Stimulated activated CD4-positive, alpha-beta T cell treated with anti-CD3 and anti-CD28 coated beads, Interleukin-1b, Interleukin-23, amount 100 ng/mL, for 1 hour (primary cell): Measurements from ENCODE around the gene FGR.

Experiments used
- DNase-seq, 2 donors: peaks; one replicate each; pipeline ENCODE4 v3.0.0-alpha.2; 2020; ENCODE audit warnings: low read depth in 2 of 2

The FGR gene

GRCh38 chr1:27588256-27589232, 46.4 kb downstream of the FGR start:
- no peak for DNase-seq

GRCh38 chr1:27585684-27586083, 49.3 kb downstream of the FGR start:
- no peak for DNase-seq

DNA sequence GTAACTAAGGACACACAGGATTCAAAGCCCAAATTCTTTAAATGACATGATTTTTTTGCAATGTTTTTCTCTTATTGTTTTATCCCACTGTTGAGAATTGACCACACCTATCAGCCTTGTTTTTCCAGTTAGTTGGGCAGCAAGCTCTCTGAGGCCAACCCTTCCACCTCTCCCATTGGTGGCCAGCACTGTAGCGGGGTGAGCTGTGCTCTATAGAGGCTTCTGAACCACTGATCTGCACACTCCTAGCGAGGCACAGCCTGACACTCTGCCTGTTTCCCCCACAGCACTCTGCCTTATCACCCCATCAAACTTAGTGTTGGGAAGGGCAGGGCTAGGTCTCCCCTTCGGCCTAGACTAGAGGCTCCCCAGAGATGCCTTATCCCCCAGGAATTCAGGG, 50.5 kb downstream of the FGR start:
- no peak for DNase-seq

- DNase-seq = no peak
Observed at GRCh38 chr1:27583479-27583878, 51.5 kb downstream of the FGR start.

GRCh38 chr1:27581823-27582243, 53.2 kb downstream of the FGR start:
- no peak for DNase-seq

DNA sequence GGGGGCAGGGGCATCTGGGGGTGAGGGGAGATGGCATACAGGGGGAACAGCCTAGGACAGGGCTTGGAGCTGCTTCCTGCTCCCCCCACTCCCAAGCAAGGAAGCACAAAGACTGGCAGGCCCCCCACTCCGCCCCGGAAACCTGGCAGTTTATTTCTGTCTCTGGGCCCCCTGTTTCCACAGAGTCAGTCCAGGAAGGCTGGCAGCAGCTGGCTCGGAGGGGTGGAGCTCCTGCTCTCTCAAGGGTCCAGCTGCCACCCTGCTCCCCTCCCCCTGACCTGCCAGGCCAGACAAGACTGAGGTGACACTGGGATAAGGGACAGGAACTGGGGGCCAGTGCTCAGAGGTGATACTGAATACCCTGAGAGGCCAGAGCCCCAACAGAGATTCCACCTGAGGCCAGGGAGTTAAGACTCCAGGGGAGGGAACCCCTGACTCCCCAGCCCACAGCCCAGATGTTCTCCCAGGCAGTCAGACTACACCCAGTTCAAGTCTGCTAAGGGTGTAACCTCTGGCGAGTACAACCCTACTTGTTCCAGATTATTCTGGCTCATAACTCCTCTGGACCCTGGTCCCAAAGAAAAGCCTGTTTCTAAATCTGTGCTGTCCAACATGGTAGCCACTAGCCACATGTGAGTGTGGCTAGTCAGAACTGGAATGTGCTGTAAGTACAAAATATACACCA, 57.3 kb downstream of the FGR start:
- DNase-seq = no peak

DNA sequence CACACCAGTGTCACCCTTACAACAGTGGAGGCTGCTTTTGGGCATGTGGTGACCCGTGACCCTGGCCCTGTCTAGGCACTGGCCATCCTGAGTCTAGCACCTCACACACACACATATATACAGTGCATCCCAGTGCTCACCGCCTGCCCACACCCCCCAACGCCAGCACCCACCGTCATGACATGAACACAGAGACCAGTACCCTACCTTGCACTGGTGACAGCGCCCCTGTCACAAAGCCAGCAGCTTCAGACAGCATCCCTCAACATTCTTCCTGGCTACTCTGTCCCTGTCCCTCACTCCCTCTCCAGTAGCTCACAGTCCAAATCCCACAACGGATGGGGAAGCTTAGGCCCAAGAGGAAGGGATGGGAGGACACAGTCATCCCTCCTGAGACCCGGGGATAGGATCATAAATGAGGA, 58.2 kb downstream of the FGR start:
- DNase-seq = no peak

- DNase-seq = no peak
Observed at GRCh38 chr1:27575840-27576331, 59.1 kb downstream of the FGR start.

GRCh38 chr1:27574871-27575831, 59.8 kb downstream of the FGR start:
- no peak for DNase-seq

DNA sequence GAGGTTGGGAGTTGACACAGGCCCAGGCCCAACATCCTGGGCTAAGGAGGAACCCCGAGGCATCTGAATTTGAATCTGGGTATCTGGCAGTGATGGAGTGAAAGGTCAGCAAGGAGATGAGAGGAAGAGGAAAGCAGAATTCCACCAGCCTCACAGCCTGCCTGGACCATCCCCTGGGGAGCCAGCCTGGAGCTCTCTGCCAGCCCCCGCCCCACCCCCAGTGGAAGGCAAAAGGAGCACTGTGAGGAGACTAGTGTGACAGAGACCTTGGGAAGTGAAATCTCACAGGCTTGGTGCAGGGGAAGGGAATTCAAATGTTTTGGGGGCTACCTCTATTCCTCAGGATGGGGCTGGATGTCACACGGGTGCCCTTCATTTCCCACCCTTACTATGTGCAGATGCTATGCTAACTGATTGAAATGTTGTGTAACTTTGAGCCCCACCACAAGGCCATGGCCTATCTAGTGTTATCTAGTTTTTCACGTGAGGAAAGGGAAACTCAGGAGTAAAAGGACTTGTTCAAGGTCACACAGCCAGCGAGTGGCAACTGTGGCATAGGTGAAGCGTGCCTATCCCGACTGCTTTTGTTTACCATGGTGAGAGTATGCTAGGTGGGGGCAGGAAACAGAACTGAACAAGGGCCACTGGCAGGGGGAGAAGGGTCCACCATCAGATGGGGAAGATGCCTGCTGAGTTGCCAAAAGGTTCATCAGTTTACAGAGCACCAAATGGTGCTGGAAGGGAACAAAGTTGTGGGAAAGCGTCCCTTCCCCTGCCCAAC, 60.8 kb downstream of the FGR start:
- DNase-seq = no peak

- no peak for DNase-seq
Observed at GRCh38 chr1:27572679-27573426, 62.1 kb downstream of the FGR start.

GRCh38 chr1:27572019-27572678, 62.8 kb downstream of the FGR start:
- DNase-seq = no peak

DNA sequence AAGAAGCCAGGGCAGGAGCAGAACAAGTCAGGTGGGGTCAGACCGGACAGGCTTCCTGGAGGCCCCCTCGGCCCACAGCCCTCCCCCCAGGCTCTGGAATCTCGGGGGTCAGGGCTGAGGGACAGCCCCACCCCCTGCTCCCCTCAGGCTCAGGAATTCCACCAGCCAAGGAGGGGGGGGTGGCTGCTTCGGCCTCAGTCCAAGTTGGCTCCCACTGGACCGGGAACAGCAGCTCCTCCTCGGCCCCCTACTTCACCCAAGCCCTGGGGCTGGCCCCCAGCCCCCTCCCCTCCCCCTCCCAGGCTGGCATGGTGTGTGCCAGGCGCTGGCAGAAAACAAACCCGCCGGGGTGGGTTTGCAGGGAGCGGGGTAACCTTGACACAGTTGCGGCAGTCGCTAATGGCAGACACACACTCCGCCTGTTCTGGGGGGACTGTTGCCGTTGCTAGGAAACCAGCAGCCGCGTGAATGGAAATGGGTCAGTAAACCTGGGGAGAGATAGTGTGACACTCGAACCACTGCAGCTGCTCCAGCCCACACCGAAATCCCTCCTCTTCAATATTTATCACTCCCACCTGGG, 63.5 kb downstream of the FGR start:
- no peak for DNase-seq

GRCh38 chr1:27570784-27571183, 64.2 kb downstream of the FGR start:
- DNase-seq = no peak

DNA sequence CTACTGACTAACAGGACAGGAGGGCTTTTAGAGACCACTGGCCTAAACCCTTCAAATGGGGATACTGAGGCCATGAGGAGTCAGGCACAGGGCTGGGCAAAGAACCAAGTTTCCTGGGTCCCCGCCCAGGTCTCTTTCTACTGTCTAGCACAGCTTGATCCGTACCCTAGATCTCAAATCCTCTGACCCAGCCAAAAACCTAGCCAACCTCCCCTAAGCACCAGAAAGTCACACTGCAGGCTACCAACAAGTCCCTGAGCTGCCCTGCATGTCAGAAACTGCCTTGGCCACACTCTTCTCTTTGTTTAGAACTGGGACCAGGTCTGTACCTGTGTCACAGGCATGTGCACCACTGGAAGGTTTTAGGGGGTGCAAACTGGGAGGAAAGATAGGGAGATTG, 64.6 kb downstream of the FGR start:
- no peak for DNase-seq

- no peak for DNase-seq
Observed at GRCh38 chr1:27569506-27570291, 65.3 kb downstream of the FGR start.

- DNase-seq = no peak
Observed at GRCh38 chr1:27569088-27569460, 65.9 kb downstream of the FGR start.

GRCh38 chr1:27568300-27569087, 66.5 kb downstream of the FGR start:
- peak; percentile 82 to 85 for DNase-seq
